Measurements from ENCODE around the gene IPO5.

GRCh38 chr13:97936036-97936435, 17.4 kb upstream of the IPO5 start:
- no peak for TF ChIP-seq CTCF (conservative IDR thresholded peaks at IDR 0.05)
- TF ChIP-seq EZH2 (IDR thresholded peaks at IDR 0.05; ENCODE audit: low read depth) = no peak
